Neural cell (in vitro differentiated cells): Measurements from ENCODE around the gene NDST4. TPM values are rescaled to one million over a fixed set of nuclear protein-coding genes. Genes with fewer than 3 reads are reported as not detected.

Experiments
- H2AFZ ChIP-seq: fragments of 200-600, 300-800 bp; sonication (generic), shearing (Covaris generic); 2 replicates; pipeline ENCODE4 v1.6.0; 2014; ENCODE audit warnings: low read depth, mild to moderate bottlenecking, antibody characterized with exemption, low read length, moderate library complexity
- H3F3A ChIP-seq: fragments of 200-600 bp; shearing (Covaris generic); 2 replicates; pipeline ENCODE4 v1.6.1; 2016; ENCODE audit warnings: mild to moderate bottlenecking, moderate library complexity, mixed read lengths, antibody characterized with exemption, low read length; ENCODE audit not compliant: insufficient read depth, poor library complexity, severe bottlenecking
- H3K27ac ChIP-seq: fragments of 200-600, 300-800 bp; sonication (generic), shearing (Covaris generic); 2 replicates; pipeline ENCODE4 v1.5.1; 2014; ENCODE audit warnings: mild to moderate bottlenecking, low read length, moderate library complexity
- H3K27me3 ChIP-seq: fragments of 300-800, 200-600 bp; sonication (generic), shearing (Covaris generic); 2 replicates; pipeline ENCODE4 v1.6.0; 2014; ENCODE audit warnings: mild to moderate bottlenecking, low read depth, low read length, moderate library complexity; ENCODE audit not compliant: insufficient read depth
- H3K36me3 ChIP-seq: fragments of 300-800, 200-600 bp; sonication (generic), shearing (Covaris generic); 2 replicates; pipeline ENCODE4 v1.5.1; 2014; ENCODE audit warnings: mild to moderate bottlenecking, antibody characterized with exemption, low read length, moderate library complexity; ENCODE audit not compliant: insufficient read depth
- H3K4me2 ChIP-seq: fragments of 300-800, 200-600 bp; sonication (generic), shearing (Covaris generic); 2 replicates; pipeline ENCODE4 v1.6.0; 2014; ENCODE audit warnings: mild to moderate bottlenecking, low read length
- H3K4me3 ChIP-seq: fragments of 300-800, 200-600 bp; sonication (generic), shearing (Covaris generic); 2 replicates; pipeline ENCODE4 v1.5.1; 2014; ENCODE audit warnings: mild to moderate bottlenecking, low read length, moderate library complexity
- H3K79me2 ChIP-seq: fragments of 200-600 bp; shearing (Covaris generic); replicated peaks from 2 replicates; pipeline ENCODE4 v1.6.0; 2014; ENCODE audit warnings: mild to moderate bottlenecking, low read length, moderate library complexity; ENCODE audit not compliant: insufficient read depth
- H3K9ac ChIP-seq: fragments of 300-800, 200-600 bp; sonication (generic), shearing (Covaris generic); 2 replicates; pipeline ENCODE4 v1.6.1; 2016; ENCODE audit warnings: mild to moderate bottlenecking, low read length, mixed read lengths
- H3K9me2 ChIP-seq: fragments of 200-600 bp; shearing (Covaris generic); 2 replicates; pipeline ENCODE4 v1.6.1; 2016; ENCODE audit warnings: mild to moderate bottlenecking, low read length, mixed read lengths; ENCODE audit not compliant: insufficient read depth
- H3K9me3 ChIP-seq: fragments of 200-600, 300-800 bp; sonication (generic), shearing (Covaris generic); 2 replicates; pipeline ENCODE4 v1.6.1; 2016; ENCODE audit warnings: mild to moderate bottlenecking, mixed run types, low read length, moderate library complexity, mixed read lengths
- H4K20me1 ChIP-seq: fragments of 200-600 bp; shearing (Covaris generic); 2 replicates; pipeline ENCODE4 v1.6.1; 2016; ENCODE audit warnings: mild to moderate bottlenecking, mixed run types; ENCODE audit not compliant: insufficient read depth
- CTCF ChIP-seq: fragments of 450-650 bp; IDR thresholded peaks from 2 replicates; pipeline ENCODE4 v1.5.1; 2014; ENCODE audit warnings: antibody characterized with exemption, mild to moderate bottlenecking, moderate library complexity; ENCODE audit not compliant: poor library complexity, severe bottlenecking
- EP300 ChIP-seq: fragments of 450-650 bp; conservative IDR thresholded peaks from 2 replicates; pipeline ENCODE4 v1.6.1; 2014; ENCODE audit warnings: antibody characterized with exemption, mild to moderate bottlenecking, moderate library complexity; ENCODE audit not compliant: poor library complexity, severe bottlenecking
- EZH2 ChIP-seq: fragments of 200-600, 300-800 bp; shearing (Covaris generic), sonication (generic); IDR thresholded peaks from 2 replicates; pipeline ENCODE4 v1.6.1; 2014; ENCODE audit warnings: antibody characterized with exemption, low read length, borderline replicate concordance, mild to moderate bottlenecking; ENCODE audit not compliant: insufficient read depth, poor library complexity, severe bottlenecking
- MXI1 ChIP-seq: fragments of 450-650 bp; conservative IDR thresholded peaks from 2 replicates; pipeline ENCODE4 v1.6.1; 2014; ENCODE audit warnings: antibody characterized with exemption, mild to moderate bottlenecking; ENCODE audit not compliant: poor library complexity, severe bottlenecking
- POLR2AphosphoS5 ChIP-seq: IDR thresholded peaks from 2 replicates; pipeline ENCODE4 v1.6.1; 2012
- RAD21 ChIP-seq: fragments of 450-650 bp; conservative IDR thresholded peaks from 2 replicates; pipeline ENCODE4 v1.6.1; 2014; ENCODE audit warnings: antibody characterized with exemption, mild to moderate bottlenecking, moderate library complexity
- REST ChIP-seq: IDR thresholded peaks from 2 replicates; pipeline ENCODE4 v1.6.1; 2012; ENCODE audit warnings: borderline replicate concordance
- SMC3 ChIP-seq: fragments of 450-650 bp; conservative IDR thresholded peaks from 2 replicates; pipeline ENCODE4 v1.6.1; 2014; ENCODE audit warnings: antibody characterized with exemption, mild to moderate bottlenecking, moderate library complexity; ENCODE audit not compliant: poor library complexity
- TAF1 ChIP-seq: IDR thresholded peaks from 2 replicates; pipeline ENCODE4 v1.6.1; 2012; ENCODE audit warnings: low read depth
- polyA plus RNA-seq: library from polyadenylated mRNA; depleted of rRNA; stranded (reverse); fragments of >200 nt; gene quantifications from 2 replicates; pipeline ENCODE4 v1.2.3, GENCODE V29; 2014

Gene NDST4
- polyA plus RNA-seq, 1 donor from 2014 or later: 1.3 TPM

- no peaks in the 10 kb centered on the region for H3K36me3 ChIP-seq
- no peak overlapping the region for H3K9ac ChIP-seq
- H3K27ac ChIP-seq: no peak overlapping the region
- H3K9me2 ChIP-seq: no peaks in the 10 kb centered on the region
- no peak overlapping the region for H3K4me3 ChIP-seq
- no peaks in the 10 kb centered on the region for H4K20me1 ChIP-seq
- TF ChIP-seq EP300 (no peak), RAD21 (no peak), MXI1 (no peak), TAF1 (no peak), POLR2AphosphoS5 (no peak), CTCF (no peak), SMC3 (no peak), EZH2 (no peak), REST (no peak)
- no peaks in the 10 kb centered on the region for H3K27me3 ChIP-seq
- H3K9me3 ChIP-seq: no peaks in the 10 kb centered on the region
- no peak overlapping the region for H3K4me2 ChIP-seq
- H3K79me2 ChIP-seq: no peaks in the 10 kb centered on the region
- H2AFZ ChIP-seq: no peak overlapping the region
- H3F3A ChIP-seq: no peaks in the 10 kb centered on the region
Measured at GRCh38 chr4:115053313-115053712, 60.1 kb downstream of the NDST4 start.

- Histone ChIP-seq H3K4me2 (no peak overlapping the region), H3K27ac (no peak overlapping the region), H3K4me3 (no peak overlapping the region), H3K9ac (no peak overlapping the region), H3K9me3 (no peaks in the 10 kb centered on the region), H2AFZ (no peak overlapping the region), H3K27me3 (no peaks in the 10 kb centered on the region), H3K9me2 (no peaks in the 10 kb centered on the region), H3K36me3 (no peaks in the 10 kb centered on the region), H3F3A (no peaks in the 10 kb centered on the region), H3K79me2 (no peaks in the 10 kb centered on the region), H4K20me1 (no peaks in the 10 kb centered on the region)
- TF ChIP-seq SMC3 (no peak), EZH2 (no peak), REST (no peak), RAD21 (no peak), TAF1 (no peak), MXI1 (no peak), EP300 (no peak), CTCF (no peak), POLR2AphosphoS5 (no peak)
Measured at GRCh38 chr4:115042496-115042895, 70.9 kb downstream of the NDST4 start.
